ENCODE results near the gene CD82.
A peak's percentile ranks its signal among the peaks of the same experiment; 100 is the strongest.

Gene CD82

GRCh38 chr11:44561964-44562734 is 3.3 kb upstream of the CD82 start:
- peak overlapping the region; percentile 3 to 9 for H2BK12ac ChIP-seq (ENCODE audit: low read length in 2 of 2)
- H2BK15ac ChIP-seq (ENCODE audit: low read depth, poor library complexity, severe bottlenecking) = peak overlapping the region; percentile 32
- no peak overlapping the region for H2BK5ac ChIP-seq (ENCODE audit: low read depth, low read length, poor library complexity, severe bottlenecking)
- no peaks in the 10 kb centered on the region for H3K36me3 ChIP-seq (ENCODE audit: control insufficient read depth in 1 of 2, insufficient read depth in 2 of 2, low read depth in 1 of 2, low read length in 2 of 2)
- H3K4me2 ChIP-seq (ENCODE audit: low read length, poor library complexity, severe bottlenecking) = no peak overlapping the region
- no peak overlapping the region for H3K23ac ChIP-seq (ENCODE audit: low read length in 2 of 2)
- H4K91ac ChIP-seq (ENCODE audit: low read length) = peak overlapping the region; percentile 74
- no peak overlapping the region for H3K4me3 ChIP-seq (ENCODE audit: insufficient read depth in 1 of 2, low read depth in 1 of 2, low read length in 2 of 2)
- H3K4me1 ChIP-seq (ENCODE audit: control insufficient read depth, insufficient read depth, low read depth, low read length) = peaks cover 38% of the 10 kb centered on the region
- H4K8ac ChIP-seq (ENCODE audit: low read length) = peak overlapping the region; percentile 19
- H3K18ac ChIP-seq (ENCODE audit: low read depth in 1 of 2, low read length in 2 of 2) = peak overlapping the region; percentile 45 to 67
- no peak overlapping the region for H3K4ac ChIP-seq (ENCODE audit: low read depth in 1 of 2, low read length in 2 of 2)
- H2AFZ ChIP-seq (ENCODE audit: low read depth, low read length) = no peak overlapping the region
- DNase-seq = no peak
- H2AK5ac ChIP-seq (ENCODE audit: low read length, severe bottlenecking) = peak overlapping the region; percentile 55
- H3K27ac ChIP-seq (ENCODE audit: low read length, poor library complexity, severe bottlenecking) = no peak overlapping the region
- 95% methylated on average over 7 of the region's 8 CpGs for WGBS
- H3K79me1 ChIP-seq (replicated peaks; ENCODE audit: low read length, poor library complexity, severe bottlenecking) = no peaks in the 10 kb centered on the region
- H3K9ac ChIP-seq (ENCODE audit: low read length) = no peak overlapping the region
- H3K27me3 ChIP-seq (ENCODE audit: control insufficient read depth in 1 of 2, insufficient read depth in 1 of 2, low read length in 2 of 2) = no peaks in the 10 kb centered on the region
- no peak overlapping the region for H3K14ac ChIP-seq (ENCODE audit: low read length in 2 of 2)
- no peak overlapping the region for H2BK120ac ChIP-seq (ENCODE audit: low read depth, low read length)
- no peaks in the 10 kb centered on the region for H3K9me3 ChIP-seq (ENCODE audit: control insufficient read depth, low read length)

- DNase-seq = peak; percentile 12
- Histone ChIP-seq H4K8ac (ENCODE audit: low read length) (no peak overlapping the region), H3K23ac (ENCODE audit: low read length in 2 of 2) (no peak overlapping the region), H3K9me3 (ENCODE audit: control insufficient read depth, low read length) (no peaks in the 10 kb centered on the region), H3K36me3 (ENCODE audit: control insufficient read depth in 1 of 2, insufficient read depth in 2 of 2, low read depth in 1 of 2, low read length in 2 of 2) (no peaks in the 10 kb centered on the region), H2BK5ac (ENCODE audit: low read depth, low read length, poor library complexity, severe bottlenecking) (peak overlapping the region; percentile 77), H3K79me1 (replicated peaks; ENCODE audit: low read length, poor library complexity, severe bottlenecking) (no peaks in the 10 kb centered on the region), H3K9ac (ENCODE audit: low read length) (no peak overlapping the region), H2AK5ac (ENCODE audit: low read length, severe bottlenecking) (peak overlapping the region; percentile 92), H3K27ac (ENCODE audit: low read length, poor library complexity, severe bottlenecking) (peak overlapping the region; percentile 97), H2BK120ac (ENCODE audit: low read depth, low read length) (no peak overlapping the region), H3K18ac (ENCODE audit: low read depth in 1 of 2, low read length in 2 of 2) (peak overlapping the region in 1 of 2 experiments; percentile 37), H3K4me1 (ENCODE audit: control insufficient read depth, insufficient read depth, low read depth, low read length) (peaks cover 41% of the 10 kb centered on the region), H3K4ac (ENCODE audit: low read depth in 1 of 2, low read length in 2 of 2) (peak overlapping the region in 1 of 2 experiments; percentile 55), H2AFZ (ENCODE audit: low read depth, low read length) (no peak overlapping the region), H3K14ac (ENCODE audit: low read length in 2 of 2) (no peak overlapping the region), H3K27me3 (ENCODE audit: control insufficient read depth in 1 of 2, insufficient read depth in 1 of 2, low read length in 2 of 2) (no peaks in the 10 kb centered on the region), H3K4me2 (ENCODE audit: low read length, poor library complexity, severe bottlenecking) (no peak overlapping the region), H2BK15ac (ENCODE audit: low read depth, poor library complexity, severe bottlenecking) (peak overlapping the region; percentile 94), H4K91ac (ENCODE audit: low read length) (no peak overlapping the region), H2BK12ac (ENCODE audit: low read length in 2 of 2) (peak overlapping the region in 1 of 2 experiments; percentile 23), H3K4me3 (ENCODE audit: insufficient read depth in 1 of 2, low read depth in 1 of 2, low read length in 2 of 2) (no peak overlapping the region)
- WGBS = 87% methylated on average over 5 of the region's 5 CpGs
These were observed 2.5 kb upstream of the CD82 start for GRCh38 chr11:44562845-44563460.

GRCh38 chr11:44563711-44564110 is 1.8 kb upstream of the CD82 start:
- Histone ChIP-seq H2BK5ac (ENCODE audit: low read depth, low read length, poor library complexity, severe bottlenecking) (peak overlapping the region; percentile 77), H3K4me1 (ENCODE audit: control insufficient read depth, insufficient read depth, low read depth, low read length) (peaks cover 49% of the 10 kb centered on the region), H3K9me3 (ENCODE audit: control insufficient read depth, low read length) (no peaks in the 10 kb centered on the region), H3K4me3 (ENCODE audit: insufficient read depth in 1 of 2, low read depth in 1 of 2, low read length in 2 of 2) (no peak overlapping the region), H3K23ac (ENCODE audit: low read length in 2 of 2) (no peak overlapping the region), H3K27me3 (ENCODE audit: control insufficient read depth in 1 of 2, insufficient read depth in 1 of 2, low read length in 2 of 2) (no peaks in the 10 kb centered on the region), H2BK12ac (ENCODE audit: low read length in 2 of 2) (peak overlapping the region in 1 of 2 experiments; percentile 86), H4K8ac (ENCODE audit: low read length) (no peak overlapping the region), H3K18ac (ENCODE audit: low read depth in 1 of 2, low read length in 2 of 2) (peak overlapping the region in 1 of 2 experiments; percentile 28), H3K27ac (ENCODE audit: low read length, poor library complexity, severe bottlenecking) (peak overlapping the region; percentile 97), H2BK15ac (ENCODE audit: low read depth, poor library complexity, severe bottlenecking) (no peak overlapping the region), H3K9ac (ENCODE audit: low read length) (peak overlapping the region; percentile 94), H3K79me1 (replicated peaks; ENCODE audit: low read length, poor library complexity, severe bottlenecking) (no peaks in the 10 kb centered on the region), H3K4ac (ENCODE audit: low read depth in 1 of 2, low read length in 2 of 2) (peak overlapping the region in 1 of 2 experiments; percentile 89), H2BK120ac (ENCODE audit: low read depth, low read length) (no peak overlapping the region), H3K4me2 (ENCODE audit: low read length, poor library complexity, severe bottlenecking) (no peak overlapping the region), H3K14ac (ENCODE audit: low read length in 2 of 2) (no peak overlapping the region), H2AFZ (ENCODE audit: low read depth, low read length) (no peak overlapping the region), H2AK5ac (ENCODE audit: low read length, severe bottlenecking) (peak overlapping the region; percentile 92), H3K36me3 (ENCODE audit: control insufficient read depth in 1 of 2, insufficient read depth in 2 of 2, low read depth in 1 of 2, low read length in 2 of 2) (no peaks in the 10 kb centered on the region), H4K91ac (ENCODE audit: low read length) (no peak overlapping the region)
- 85% methylated on average over 6 of the region's 6 CpGs for WGBS
- peak; percentile 29 for DNase-seq

- Histone ChIP-seq H3K9ac (ENCODE audit: low read length) (peak overlapping the region; percentile 94), H2AFZ (ENCODE audit: low read depth, low read length) (peak overlapping the region; percentile 6)
These were observed 1.3 kb upstream of the CD82 start for GRCh38 chr11:44564166-44564565.

More at GRCh38 chr11:44564166-44564565, 1.3 kb upstream of the CD82 start:
- H2BK12ac ChIP-seq (ENCODE audit: low read length in 2 of 2) = peak overlapping the region; percentile 60 to 97
- H3K79me1 ChIP-seq (replicated peaks; ENCODE audit: low read length, poor library complexity, severe bottlenecking) = no peaks in the 10 kb centered on the region
- no peak for DNase-seq
- peak overlapping the region; percentile 92 for H2AK5ac ChIP-seq (ENCODE audit: low read length, severe bottlenecking)
- peak overlapping the region in 1 of 2 experiments; percentile 74 for H3K14ac ChIP-seq (ENCODE audit: low read length in 2 of 2)
- H3K18ac ChIP-seq (ENCODE audit: low read depth in 1 of 2, low read length in 2 of 2) = peak overlapping the region; percentile 70 to 78
- peak overlapping the region; percentile 55 to 89 for H3K4ac ChIP-seq (ENCODE audit: low read depth in 1 of 2, low read length in 2 of 2)
- peak overlapping the region in 1 of 2 experiments; percentile 74 for H3K4me3 ChIP-seq (ENCODE audit: insufficient read depth in 1 of 2, low read depth in 1 of 2, low read length in 2 of 2)
- H3K4me1 ChIP-seq (ENCODE audit: control insufficient read depth, insufficient read depth, low read depth, low read length) = peaks cover 52% of the 10 kb centered on the region
- no peaks in the 10 kb centered on the region for H3K9me3 ChIP-seq (ENCODE audit: control insufficient read depth, low read length)
- H2BK5ac ChIP-seq (ENCODE audit: low read depth, low read length, poor library complexity, severe bottlenecking) = peak overlapping the region; percentile 92
- peak overlapping the region in 1 of 2 experiments; percentile 36 for H3K23ac ChIP-seq (ENCODE audit: low read length in 2 of 2)
- H4K91ac ChIP-seq (ENCODE audit: low read length) = peak overlapping the region; percentile 95
- H4K8ac ChIP-seq (ENCODE audit: low read length) = peak overlapping the region; percentile 39
- H2BK120ac ChIP-seq (ENCODE audit: low read depth, low read length) = peak overlapping the region; percentile 29
- 80% methylated on average over 4 of the region's 7 CpGs for WGBS
- peak overlapping the region; percentile 93 for H2BK15ac ChIP-seq (ENCODE audit: low read depth, poor library complexity, severe bottlenecking)
- H3K27me3 ChIP-seq (ENCODE audit: control insufficient read depth in 1 of 2, insufficient read depth in 1 of 2, low read length in 2 of 2) = no peaks in the 10 kb centered on the region
- no peak overlapping the region for H3K4me2 ChIP-seq (ENCODE audit: low read length, poor library complexity, severe bottlenecking)
- H3K27ac ChIP-seq (ENCODE audit: low read length, poor library complexity, severe bottlenecking) = peak overlapping the region; percentile 97
- no peaks in the 10 kb centered on the region for H3K36me3 ChIP-seq (ENCODE audit: control insufficient read depth in 1 of 2, insufficient read depth in 2 of 2, low read depth in 1 of 2, low read length in 2 of 2)
